GM18873 (cell line): ENCODE results near the gene TMTC4.
"Not testable (repeated sequence)": the region's sequence is repeated elsewhere in the genome, so short reads cannot be mapped to it uniquely, and the experiment has no call there.

ENCODE experiments used
- ATAC-seq: cut with Tn5 transposase; IDR thresholded peaks from one replicate; pipeline ENCODE4 v1.9.1; 2021; ENCODE audit warnings: mild to moderate bottlenecking, moderate library complexity, moderate number of reproducible peaks; ENCODE audit not compliant: unreplicated experiment, low FRiP score

TMTC4 gene

DNA sequence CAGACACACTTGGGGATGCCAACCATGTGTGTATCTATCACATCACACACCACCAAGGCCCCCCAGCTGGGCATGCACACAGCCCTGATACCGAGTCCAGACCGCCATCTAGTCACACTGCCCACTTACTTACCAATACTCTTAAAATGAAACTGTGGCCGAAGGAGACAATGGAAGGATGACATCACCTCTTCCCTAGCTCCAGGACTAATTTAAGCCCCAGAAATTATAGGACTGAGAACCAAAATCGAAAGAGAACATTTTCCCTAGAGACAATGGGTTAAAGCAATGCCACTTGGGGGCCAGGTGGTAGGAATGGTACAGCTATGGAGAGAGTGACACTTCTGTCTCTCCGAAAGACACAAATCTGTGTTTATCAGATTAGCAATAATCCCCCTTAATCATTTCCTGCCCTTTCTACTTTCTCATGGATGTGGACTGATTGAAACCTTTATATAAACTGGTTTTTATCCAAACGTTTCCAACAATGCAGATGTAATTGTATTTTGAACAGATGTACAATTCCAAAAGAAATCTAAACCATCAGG lies 85.3 kb downstream of the TMTC4 start:
- no peak for ATAC-seq

DNA sequence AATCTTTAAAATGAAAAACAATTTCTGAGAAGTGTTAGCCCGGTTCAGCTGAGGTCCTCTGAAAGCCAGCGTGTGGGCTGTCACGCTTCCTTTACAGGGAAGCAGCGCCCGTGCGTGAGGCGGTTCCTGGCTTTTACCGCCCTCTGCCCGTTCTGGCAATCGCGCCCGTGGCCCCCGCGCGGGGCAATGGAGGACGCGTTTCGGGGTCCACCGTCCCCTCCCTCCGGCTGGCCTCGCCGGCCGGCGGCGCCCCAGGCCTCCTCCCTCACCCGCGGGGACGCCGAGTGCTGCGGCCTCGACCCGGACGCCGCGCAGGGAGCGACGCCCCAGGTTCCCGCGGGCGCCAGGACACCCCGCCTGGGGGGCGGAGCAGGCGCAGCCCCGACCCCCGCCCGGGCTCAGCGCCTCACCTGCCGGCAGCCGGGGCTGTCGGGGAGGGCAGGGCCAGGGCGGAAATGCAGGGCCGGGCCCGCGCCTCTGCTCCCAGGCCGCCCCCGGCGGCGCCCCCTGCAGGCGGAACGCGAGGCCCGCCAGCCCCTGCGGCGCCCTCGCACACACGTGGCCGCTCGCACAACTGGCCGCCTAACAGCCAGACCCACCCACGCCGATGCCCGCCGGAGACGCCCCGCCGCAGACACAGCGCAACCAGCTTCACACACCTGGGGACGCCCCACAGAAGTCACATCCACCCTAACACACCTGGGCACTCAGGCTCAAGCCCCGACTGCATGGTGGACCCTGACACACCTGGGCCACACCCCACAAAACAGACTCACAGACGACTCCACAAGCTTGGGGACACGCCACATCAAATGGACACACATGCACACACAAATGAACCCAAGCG lies 86.0 kb downstream of the TMTC4 start, which contains the start of gene GGACT:
Gene GGACT, minus strand, starts transcription at position 459 of the 847 bp plus-strand sequence. CDS start 56,198 bp downstream, outside the sequence.
- peak; percentile 89 for ATAC-seq

DNA sequence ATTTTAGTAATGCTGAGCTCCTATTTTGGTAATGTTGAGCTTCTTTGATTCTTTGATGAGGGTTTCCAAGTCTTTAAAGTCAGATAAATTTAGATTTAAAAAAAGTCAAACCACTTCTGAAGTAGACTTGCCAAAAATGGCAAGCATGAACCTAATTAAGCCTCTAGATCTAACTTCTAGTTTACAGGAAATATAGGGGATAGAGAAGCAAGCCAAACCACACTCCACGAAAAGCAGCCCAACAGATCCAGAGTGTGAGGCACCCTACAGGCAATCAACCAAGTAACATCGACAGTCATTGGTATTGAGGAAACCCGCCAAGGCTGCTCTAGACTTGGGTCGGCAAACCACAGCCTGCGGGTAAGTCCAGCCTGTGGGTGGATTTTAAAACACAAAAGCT lies 89.7 kb downstream of the TMTC4 start:
- no peak for ATAC-seq

DNA sequence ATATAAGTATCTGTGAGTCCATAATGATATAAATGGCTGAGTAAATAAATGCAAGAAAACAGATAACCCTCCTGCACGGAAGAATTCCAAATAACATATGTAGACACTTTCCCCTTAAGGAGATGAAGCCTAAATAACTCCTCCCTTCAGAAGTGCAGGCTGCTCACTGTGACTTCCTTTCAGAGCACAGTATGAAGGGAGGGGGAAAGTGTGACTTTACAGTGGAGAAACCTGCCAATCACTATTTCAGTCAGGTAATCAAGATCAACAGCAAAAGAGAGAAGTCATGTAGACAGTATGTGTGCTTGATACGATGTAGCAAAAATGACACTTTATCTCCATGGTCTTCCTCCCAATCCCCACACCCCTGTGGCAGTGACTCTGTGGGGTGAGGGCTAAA lies 93.1 kb downstream of the TMTC4 start:
- no peak for ATAC-seq

DNA sequence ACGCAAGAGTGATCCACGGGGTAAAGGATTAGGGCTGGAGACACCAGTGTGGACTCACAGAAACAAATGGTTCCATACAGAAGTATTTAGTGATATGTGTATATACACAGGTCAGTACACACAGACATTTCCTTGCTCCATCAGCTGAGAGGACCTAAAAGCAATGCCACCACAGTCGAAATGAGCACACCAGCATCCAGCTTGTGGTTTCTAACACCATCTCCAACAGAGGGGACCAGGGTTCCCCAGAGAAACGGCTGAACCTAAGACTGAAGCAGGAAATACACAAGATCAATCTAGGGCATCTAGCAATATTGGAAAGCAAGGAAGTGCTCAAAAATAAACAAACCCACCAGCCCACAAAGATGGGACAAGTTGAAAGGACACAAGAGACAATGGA lies 93.6 kb downstream of the TMTC4 start:
- no peak for ATAC-seq

DNA sequence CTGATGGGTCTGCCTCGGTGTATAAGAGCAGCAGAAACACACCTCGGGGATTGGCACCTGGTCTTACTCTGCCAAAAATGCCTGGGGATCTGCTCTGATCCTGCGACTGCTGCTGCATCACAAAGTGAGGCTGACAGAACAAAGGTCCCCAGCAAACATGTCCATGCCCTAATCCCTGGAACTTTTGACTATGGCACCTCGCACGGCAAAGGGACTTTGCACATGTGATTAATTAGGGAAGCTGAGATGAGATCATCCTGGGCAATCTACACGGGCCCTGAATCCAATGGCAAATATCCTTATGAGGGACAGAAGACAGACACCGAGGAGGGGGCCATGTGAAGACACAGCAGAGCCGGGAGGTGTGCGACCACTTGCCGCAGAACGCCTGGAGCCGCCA lies 94.5 kb downstream of the TMTC4 start:
- ATAC-seq, result no peak

DNA sequence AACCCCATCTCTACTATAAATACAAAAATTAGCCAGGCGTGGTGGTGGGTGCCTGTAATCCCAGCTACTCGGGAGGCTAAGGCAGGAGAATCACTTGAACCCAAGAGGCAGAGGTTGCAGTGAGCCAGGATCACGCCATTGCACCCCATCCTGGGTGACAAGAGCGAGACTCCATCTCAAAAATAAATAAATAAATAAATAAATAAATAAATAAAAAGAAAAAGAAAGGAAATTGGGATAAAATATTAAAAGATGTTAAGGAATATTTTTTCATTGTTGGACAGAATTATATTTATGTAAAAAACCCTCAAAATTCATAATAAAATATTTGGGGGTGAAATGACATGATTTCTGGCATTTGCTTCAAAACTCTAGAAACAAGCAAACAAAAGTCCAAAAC lies 97.4 kb downstream of the TMTC4 start:
- not testable (repeated sequence) for ATAC-seq

DNA sequence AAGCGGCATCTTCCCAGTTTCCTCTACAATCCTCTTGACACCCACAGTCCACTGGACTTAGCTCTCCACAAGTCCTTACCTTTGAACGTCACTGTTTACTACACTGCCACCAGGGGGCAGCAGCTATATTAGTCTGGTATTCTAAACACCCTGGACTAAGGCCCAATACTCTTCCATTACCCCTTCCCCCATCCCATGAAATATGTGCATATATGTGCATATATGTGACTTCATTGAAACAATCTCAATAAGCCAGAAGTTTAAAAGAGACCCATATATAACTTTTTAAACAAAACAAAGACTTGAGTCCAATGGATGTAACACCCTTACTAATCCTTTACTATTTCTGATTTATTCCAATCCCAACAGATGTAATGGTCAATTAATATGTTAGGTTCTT lies 101.5 kb downstream of the TMTC4 start:
- peak; percentile 83 for ATAC-seq

GRCh38 chr13:100566543-100566942 lies 108.1 kb downstream of the TMTC4 start:
- no peak for ATAC-seq

- no peak for ATAC-seq
Observed at GRCh38 chr13:100565286-100565685, 109.3 kb downstream of the TMTC4 start.

GRCh38 chr13:100564444-100565223 lies 110.0 kb downstream of the TMTC4 start:
- ATAC-seq, result no peak

DNA sequence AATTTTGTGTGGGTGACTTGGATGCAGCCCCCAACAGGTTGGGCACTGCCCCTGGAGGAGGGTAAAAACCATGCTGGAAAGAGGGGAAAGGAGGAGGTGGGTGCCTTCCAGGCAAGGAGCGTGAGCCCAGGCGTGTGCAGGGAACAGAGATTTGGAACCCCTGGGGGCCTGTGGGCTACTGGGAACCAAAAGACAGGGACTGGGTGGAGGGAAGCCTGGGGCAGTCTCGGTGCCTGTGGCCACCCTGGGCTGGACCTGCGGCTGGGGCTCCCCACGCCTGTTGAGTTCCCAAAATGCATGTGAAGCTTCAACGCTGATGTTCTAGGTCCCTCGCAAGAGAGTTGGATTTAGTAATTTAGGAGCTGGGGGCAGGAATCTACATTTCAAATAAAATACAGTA lies 110.8 kb downstream of the TMTC4 start:
- no peak for ATAC-seq

DNA sequence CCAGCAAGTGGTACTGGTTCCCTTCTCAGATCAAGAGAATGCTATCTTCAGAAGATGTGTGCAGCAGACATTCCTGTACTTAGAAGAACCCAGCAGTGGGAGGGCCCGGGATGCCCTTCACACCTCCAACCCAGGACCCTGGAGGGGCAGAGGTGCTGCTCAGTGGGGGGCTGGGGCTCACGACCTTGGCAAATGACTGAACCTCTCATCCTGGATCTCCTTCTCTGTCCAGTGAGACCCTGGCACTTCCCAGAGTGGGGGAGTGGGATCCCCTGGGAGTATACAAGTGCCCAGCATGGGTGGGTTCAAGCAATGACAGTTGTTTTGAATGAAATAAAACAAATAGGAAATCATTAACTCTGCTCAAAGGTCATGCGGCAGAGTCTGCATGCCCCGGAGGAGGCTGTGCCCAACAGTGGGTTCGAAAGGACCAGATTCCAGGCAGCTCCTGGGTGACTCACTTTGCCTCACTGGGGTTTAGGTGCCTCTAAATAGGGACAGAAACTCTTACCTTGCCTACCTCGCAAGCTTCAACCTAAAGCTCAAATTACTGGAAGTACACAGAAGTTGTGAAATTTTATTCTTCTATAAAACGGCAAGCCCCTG lies 112.9 kb downstream of the TMTC4 start:
- no peak for ATAC-seq

DNA sequence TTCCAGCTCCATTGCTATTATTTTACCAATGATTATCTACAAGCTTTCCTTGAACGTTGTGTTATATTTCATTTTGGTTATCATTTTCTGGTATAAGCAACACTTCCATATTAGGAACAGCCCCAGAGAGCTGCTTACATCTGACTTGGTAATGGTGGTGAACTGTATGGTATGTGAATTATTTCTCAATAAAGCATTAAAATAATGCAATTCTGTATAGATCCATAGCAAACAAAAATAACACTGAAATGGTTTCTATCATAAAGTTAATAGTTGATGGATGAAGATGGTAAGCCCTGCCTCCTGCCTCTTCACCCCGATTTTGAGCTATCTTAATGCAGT lies 113.5 kb downstream of the TMTC4 start:
- no peak for ATAC-seq

DNA sequence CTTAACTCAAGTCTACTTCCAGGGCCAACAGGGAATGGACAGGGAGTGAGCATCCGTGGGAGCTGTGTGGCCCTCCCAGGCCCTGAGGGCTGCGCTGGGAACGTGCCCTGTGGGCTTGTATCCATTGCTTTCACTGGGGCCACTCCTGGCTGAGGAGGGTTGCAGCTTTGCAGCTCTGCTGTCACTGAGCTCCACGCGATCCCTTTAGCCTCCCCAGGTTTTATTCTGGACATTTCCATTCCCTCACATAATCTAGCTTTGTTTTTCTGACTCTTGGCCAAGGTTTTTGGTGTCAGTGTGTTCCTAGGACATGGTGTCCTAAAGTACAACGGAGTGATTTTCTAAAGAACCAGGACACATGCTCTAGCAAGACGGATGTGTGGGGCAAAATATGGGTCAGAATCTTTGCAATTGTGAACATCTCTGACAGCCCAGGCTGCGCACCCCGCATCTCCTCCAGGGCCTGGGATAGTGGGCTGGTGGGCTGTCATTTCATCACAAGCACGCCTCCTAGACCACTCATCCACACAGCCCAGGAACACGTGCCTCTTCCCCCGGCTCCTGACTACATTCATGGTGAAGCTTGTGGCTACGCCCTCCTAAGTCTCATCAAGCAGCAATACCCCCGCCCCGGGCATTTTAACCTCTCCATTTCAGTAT lies 114.0 kb downstream of the TMTC4 start:
- no peak for ATAC-seq

- ATAC-seq, result no peak
Observed at GRCh38 chr13:100559886-100560285, 114.7 kb downstream of the TMTC4 start.
